H54 (cell line): ENCODE data around the gene MAP4K2.

Source experiments
- DNase-seq: peaks from one replicate; pipeline ENCODE4 v3.0.0; 2011; ENCODE audit warnings: low spot score, mixed read lengths; ENCODE audit not compliant: insufficient read length
- FAIRE-seq: peaks from 3 replicates; lab custom pipeline; 2011; peaks lifted over from hg19 to GRCh38; lab: Jason Lieb, UNC
- POLR2A ChIP-seq: IDR thresholded peaks from 2 replicates; pipeline ENCODE4 v1.6.1; 2011; ENCODE audit warnings: low read depth, mild to moderate bottlenecking, low read length

The MAP4K2 gene

GRCh38 chr11:64759131-64759721 lies 43.8 kb downstream of the MAP4K2 start:
- no peak for TF ChIP-seq POLR2A
- DNase-seq (no peak), FAIRE-seq (no peak)

GRCh38 chr11:64758330-64759079 lies 44.5 kb downstream of the MAP4K2 start:
- FAIRE-seq (no peak), DNase-seq (no peak)
- TF ChIP-seq POLR2A, result no peak

GRCh38 chr11:64757549-64758329 lies 45.3 kb downstream of the MAP4K2 start:
- no peak for TF ChIP-seq POLR2A
- FAIRE-seq, result no peak
- no peak for DNase-seq

GRCh38 chr11:64755681-64756361 lies 47.2 kb downstream of the MAP4K2 start:
- no peak for TF ChIP-seq POLR2A
- FAIRE-seq, result no peak
- DNase-seq, result no peak

- no peak for DNase-seq
- TF ChIP-seq POLR2A, result no peak
- no peak for FAIRE-seq
Measured at GRCh38 chr11:64754919-64755662, 47.9 kb downstream of the MAP4K2 start.

- no peak for TF ChIP-seq POLR2A
- DNase-seq (no peak), FAIRE-seq (no peak)
Measured at GRCh38 chr11:64754124-64754918, 48.7 kb downstream of the MAP4K2 start.

GRCh38 chr11:64753380-64754123 lies 49.5 kb downstream of the MAP4K2 start:
- no peak for TF ChIP-seq POLR2A
- no peak for FAIRE-seq

GRCh38 chr11:64753019-64753379 lies 50.0 kb downstream of the MAP4K2 start:
- no peak for FAIRE-seq
- DNase-seq, result no peak
- TF ChIP-seq POLR2A, result no peak

More at GRCh38 chr11:64753380-64754123, 49.5 kb downstream of the MAP4K2 start:
- no peak for DNase-seq

GRCh38 chr11:64752175-64752970 lies 50.6 kb downstream of the MAP4K2 start:
- DNase-seq, result no peak
- TF ChIP-seq POLR2A, result no peak
- FAIRE-seq, result no peak

GRCh38 chr11:64751580-64751979 lies 51.4 kb downstream of the MAP4K2 start:
- DNase-seq (no peak), FAIRE-seq (no peak)
- no peak for TF ChIP-seq POLR2A

- no peak for FAIRE-seq
- no peak for DNase-seq
- no peak for TF ChIP-seq POLR2A
Measured at GRCh38 chr11:64751136-64751535, 51.9 kb downstream of the MAP4K2 start.
